K562 (cell line): ENCODE data around the gene PI4KA. TPM values are rescaled to one million over a fixed set of nuclear protein-coding genes. Genes with fewer than 3 reads are reported as not detected.

Source experiments
- ARID1B ChIP-seq: fragments of 450-650 bp; IDR thresholded peaks from 2 replicates; pipeline ENCODE4 v1.6.1; 2016; ENCODE audit warnings: antibody characterized with exemption, mild to moderate bottlenecking, inconsistent platforms
- ARID3A ChIP-seq: IDR thresholded peaks from 2 replicates; pipeline ENCODE4 v1.6.1; 2012; ENCODE audit warnings: low read depth, low read length, improper control_type of control experiment, borderline replicate concordance
- FUS ChIP-seq: fragments of 200-400 bp; formaldehyde crosslinking; optimal IDR thresholded peaks from 2 replicates; pipeline ENCODE3; 2017; ENCODE audit warnings: low read depth, low read length
- L3MBTL2 ChIP-seq: fragments of 450-650 bp; IDR thresholded peaks from 2 replicates; pipeline ENCODE4 v1.6.1; 2016; ENCODE audit warnings: mild to moderate bottlenecking, moderate library complexity
- NUFIP1 ChIP-seq: fragments of 450-650 bp; IDR thresholded peaks from 2 replicates; pipeline ENCODE4 v1.6.1; 2018; ENCODE audit not compliant: partially characterized antibody
- POLR2AphosphoS5 ChIP-seq: IDR thresholded peaks from 2 replicates; pipeline ENCODE4 v1.6.1; 2011; ENCODE audit warnings: mild to moderate bottlenecking, low read depth, low read length, moderate library complexity; ENCODE audit not compliant: control insufficient read depth, insufficient read depth
- RBM14 ChIP-seq: fragments of 200-400 bp; formaldehyde crosslinking; IDR thresholded peaks from 2 replicates; pipeline ENCODE4 v1.6.1; 2018; ENCODE audit warnings: low read depth, mild to moderate bottlenecking, low read length, moderate library complexity, borderline replicate concordance; ENCODE audit not compliant: insufficient read depth
- SFPQ ChIP-seq: fragments of 200-400 bp; formaldehyde crosslinking; IDR thresholded peaks from 2 replicates; pipeline ENCODE4 v1.6.1; 2017; ENCODE audit warnings: mild to moderate bottlenecking, low read depth, low read length, moderate library complexity
- SMC3 ChIP-seq: conservative IDR thresholded peaks from 2 replicates; pipeline ENCODE4 v1.6.1; 2011; ENCODE audit warnings: low read depth, low read length, improper control_type of control experiment; ENCODE audit not compliant: insufficient read depth
- YY1 ChIP-seq, 3 experiments: IDR thresholded peaks; 2 replicates each; pipeline ENCODE4 v1.6.1; 2011; ENCODE audit warnings: low read length in 2 of 3, mild to moderate bottlenecking in 2 of 3, moderate library complexity in 2 of 3, borderline replicate concordance in 1 of 3, control low read depth in 1 of 3, low read depth in 1 of 3; ENCODE audit not compliant: insufficient read depth in 3 of 3, insufficient replicate concordance in 2 of 3, control insufficient read depth in 1 of 3, insufficient read length in 1 of 3; ENCODE audit errors: extremely low read depth in 1 of 3
- ZNF583 ChIP-seq: fragments of 250-450 bp; sonication (Bioruptor Pico); IDR thresholded peaks from 2 replicates; pipeline ENCODE4 v1.4.0; 2020
- polyA plus RNA-seq, 8 experiments: library from polyadenylated mRNA; depleted of rRNA in 4 of 8; stranded (reverse) in 5 of 8; unstranded in 3 of 8; fragments of >200 nt; fragmentation: Nextera tagmentation in 2 of 8; fragmentation: Illumina TruSeq in 1 of 8; extraction: Ambion mirVana in 2 of 8; extraction: Trizol in 1 of 8; gene quantifications; 2 replicates each; pipeline versions ENCODE4 v1.2.1 to v1.2.3, GENCODE V29; 2011 to 2014; ENCODE audit warnings: inconsistent platforms in 1 of 8, missing spikeins in 1 of 8
- total RNA-seq, 7 experiments: library from RNA; depleted of rRNA in 6 of 7; stranded (reverse); fragments of >200 nt in 6 of 7; fragmentation: Illumina TruSeq in 2 of 7; extraction: Trizol in 2 of 7; gene quantifications; 2 replicates each; pipeline versions ENCODE4 v1.2.1 to v1.2.3, GENCODE V29; 2011 to 2021; ENCODE audit warnings: low replicate concordance in 1 of 7
- TF ChIP-seq, protein P1 (sequence below), 3 experiments: fragments of 200-800 bp in 1 of 3; fragments of 250-450 bp in 1 of 3; fragments of 450-650 bp in 1 of 3; sonication (Bioruptor Pico) in 1 of 3; sonication (Bioruptor generic) in 1 of 3; formaldehyde crosslinking in 1 of 3; IDR thresholded peaks; 2 replicates each; pipeline versions ENCODE4 v1.6.1 to v1.8.0; 2016 to 2022; ENCODE audit warnings: mild to moderate bottlenecking in 2 of 3, missing genetic modification characterization in 2 of 3, missing compliant biosample characterization in 1 of 3, moderate library complexity in 1 of 3
- TF ChIP-seq, protein P2 (sequence below): sonication (generic); formaldehyde crosslinking; IDR thresholded peaks from 2 replicates; pipeline ENCODE4 v1.8.0; 2023; ENCODE audit warnings: mild to moderate bottlenecking, missing genetic modification reagents

PI4KA gene
- total and polyA plus RNA-seq, 9 of the 15 experiments (the other 6 are each of a cell fraction or from before 2014, with no cell fraction given) = 7.3 to 187 (median 84.7) TPM

DNA sequence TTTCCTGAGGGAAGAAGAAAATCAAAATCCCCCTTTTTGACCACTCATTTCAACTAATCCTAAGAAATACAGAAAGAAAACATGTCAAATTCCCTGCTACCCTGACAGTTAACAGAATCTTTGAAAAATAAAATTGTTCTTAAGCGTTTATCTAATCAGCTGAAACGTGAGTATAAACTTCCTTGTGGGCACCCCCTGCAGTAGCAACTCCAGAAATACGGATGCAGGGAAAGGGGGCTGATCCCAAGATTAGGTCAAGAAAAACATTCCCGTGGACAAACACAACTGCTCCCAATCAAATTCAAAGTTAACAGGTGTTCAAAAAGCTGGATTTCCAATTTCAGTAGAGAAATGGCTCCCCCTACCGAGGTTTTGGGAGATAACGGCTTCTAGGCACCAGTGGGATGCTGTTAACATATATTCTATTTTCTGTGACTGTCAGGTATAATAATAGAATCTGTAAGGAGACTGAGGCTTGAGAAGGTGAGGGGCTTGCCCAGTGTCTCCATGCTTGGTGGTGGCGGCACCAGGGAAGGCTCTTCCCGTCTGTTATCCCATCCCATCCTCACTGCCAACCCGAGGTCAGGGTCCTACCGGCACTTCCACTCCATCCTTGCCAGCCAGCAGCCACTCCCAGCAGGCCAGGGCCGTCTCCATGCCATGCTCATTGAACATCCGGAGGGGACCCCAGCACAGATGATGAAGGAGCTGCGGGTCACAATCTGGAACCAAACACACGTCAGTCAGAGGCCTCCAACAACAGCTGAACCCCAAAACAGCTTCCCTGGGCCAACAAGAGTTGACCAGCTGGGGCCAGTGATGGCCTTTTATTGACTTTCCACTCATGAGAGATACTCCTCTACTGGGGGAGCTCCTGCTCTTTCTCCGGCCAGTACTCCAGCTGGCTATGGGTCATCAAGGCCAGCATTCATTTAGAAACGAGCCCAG lies 116.7 kb downstream of the PI4KA start (continued):
- TF ChIP-seq, protein P1, sequence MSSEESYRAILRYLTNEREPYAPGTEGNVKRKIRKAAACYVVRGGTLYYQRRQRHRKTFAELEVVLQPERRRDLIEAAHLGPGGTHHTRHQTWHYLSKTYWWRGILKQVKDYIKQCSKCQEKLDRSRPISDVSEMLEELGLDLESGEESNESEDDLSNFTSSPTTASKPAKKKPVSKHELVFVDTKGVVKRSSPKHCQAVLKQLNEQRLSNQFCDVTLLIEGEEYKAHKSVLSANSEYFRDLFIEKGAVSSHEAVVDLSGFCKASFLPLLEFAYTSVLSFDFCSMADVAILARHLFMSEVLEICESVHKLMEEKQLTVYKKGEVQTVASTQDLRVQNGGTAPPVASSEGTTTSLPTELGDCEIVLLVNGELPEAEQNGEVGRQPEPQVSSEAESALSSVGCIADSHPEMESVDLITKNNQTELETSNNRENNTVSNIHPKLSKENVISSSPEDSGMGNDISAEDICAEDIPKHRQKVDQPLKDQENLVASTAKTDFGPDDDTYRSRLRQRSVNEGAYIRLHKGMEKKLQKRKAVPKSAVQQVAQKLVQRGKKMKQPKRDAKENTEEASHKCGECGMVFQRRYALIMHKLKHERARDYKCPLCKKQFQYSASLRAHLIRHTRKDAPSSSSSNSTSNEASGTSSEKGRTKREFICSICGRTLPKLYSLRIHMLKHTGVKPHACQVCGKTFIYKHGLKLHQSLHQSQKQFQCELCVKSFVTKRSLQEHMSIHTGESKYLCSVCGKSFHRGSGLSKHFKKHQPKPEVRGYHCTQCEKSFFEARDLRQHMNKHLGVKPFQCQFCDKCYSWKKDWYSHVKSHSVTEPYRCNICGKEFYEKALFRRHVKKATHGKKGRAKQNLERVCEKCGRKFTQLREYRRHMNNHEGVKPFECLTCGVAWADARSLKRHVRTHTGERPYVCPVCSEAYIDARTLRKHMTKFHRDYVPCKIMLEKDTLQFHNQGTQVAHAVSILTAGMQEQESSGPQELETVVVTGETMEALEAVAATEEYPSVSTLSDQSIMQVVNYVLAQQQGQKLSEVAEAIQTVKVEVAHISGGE (CRISPR knock-in tag; IDR thresholded peaks at IDR 0.05) = 0 out of 6 replicates have a peak, but pooled peaks of 1 of the 3 experiments have one; percentile 35
- no peak for TF ChIP-seq POLR2AphosphoS5
- TF ChIP-seq RBM14 = no peak
- TF ChIP-seq, protein P2, sequence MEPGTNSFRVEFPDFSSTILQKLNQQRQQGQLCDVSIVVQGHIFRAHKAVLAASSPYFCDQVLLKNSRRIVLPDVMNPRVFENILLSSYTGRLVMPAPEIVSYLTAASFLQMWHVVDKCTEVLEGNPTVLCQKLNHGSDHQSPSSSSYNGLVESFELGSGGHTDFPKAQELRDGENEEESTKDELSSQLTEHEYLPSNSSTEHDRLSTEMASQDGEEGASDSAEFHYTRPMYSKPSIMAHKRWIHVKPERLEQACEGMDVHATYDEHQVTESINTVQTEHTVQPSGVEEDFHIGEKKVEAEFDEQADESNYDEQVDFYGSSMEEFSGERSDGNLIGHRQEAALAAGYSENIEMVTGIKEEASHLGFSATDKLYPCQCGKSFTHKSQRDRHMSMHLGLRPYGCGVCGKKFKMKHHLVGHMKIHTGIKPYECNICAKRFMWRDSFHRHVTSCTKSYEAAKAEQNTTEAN (CRISPR knock-in tag) = no peak
- TF ChIP-seq SFPQ = no peak
- TF ChIP-seq SMC3 = peak; percentile 81
- no peak for TF ChIP-seq L3MBTL2
- TF ChIP-seq ZNF583 (CRISPR knock-in tag) = no peak
- TF ChIP-seq NUFIP1 = no peak
- TF ChIP-seq ARID3A = no peak; the same call in 1 of the 2 replicates
- TF ChIP-seq ARID1B = no peak
- TF ChIP-seq FUS = no peak
- no peak for TF ChIP-seq YY1 (IDR thresholded peaks at IDR 0.05; ENCODE audit: borderline replicate concordance in 1 of 3, control insufficient read depth in 1 of 3, extremely low read depth in 1 of 3, insufficient read depth in 3 of 3, insufficient read length in 1 of 3, insufficient replicate concordance in 2 of 3, low read depth in 1 of 3, low read length in 2 of 3)
